H1 (cell line): Measurements from ENCODE around the gene HMCN2. TPM values are rescaled to one million over a fixed set of nuclear protein-coding genes. Genes with fewer than 3 reads are reported as not detected.

Experiments used
- CTCF ChIA-PET: fragments of 300-600 bp; sonication (Branson Sonifier 250); formaldehyde crosslinking; loops from one replicate; lab custom pipeline; 2021; ENCODE audit not compliant: partially characterized antibody; lab: Charles Lee
- POLR2A ChIA-PET: fragments of 300-600 bp; sonication (Branson Sonifier 250); formaldehyde crosslinking; loops from one replicate; lab custom pipeline; 2021; ENCODE audit warnings: inconsistent platforms; ENCODE audit not compliant: partially characterized antibody; lab: Charles Lee
- DNase-seq, 2 experiments: peaks; one replicate each; pipeline versions ENCODE4 v3.0.0 to v3.0.0-alpha.2; 2010 to 2022; ENCODE audit warnings: low spot score in 2 of 2, low read depth in 1 of 2, mixed read lengths in 1 of 2
- FAIRE-seq: peaks from 2 replicates; lab custom pipeline; 2011; peaks lifted over from hg19 to GRCh38; lab: Jason Lieb, UNC
- H2AFZ ChIP-seq: 2 replicates; pipeline ENCODE4 v1.8.1; 2012; ENCODE audit warnings: low read length, inconsistent platforms
- H2AK5ac ChIP-seq: 2 replicates; pipeline ENCODE4 v1.6.1; 2013; ENCODE audit warnings: low read depth, low read length
- H2BK120ac ChIP-seq: replicated peaks from 2 replicates; pipeline ENCODE3; 2013; ENCODE audit warnings: low read depth, low read length, inconsistent platforms
- H2BK12ac ChIP-seq: 2 replicates; pipeline ENCODE4 v1.6.1; 2013; ENCODE audit warnings: low read depth, low read length
- H2BK15ac ChIP-seq: 2 replicates; pipeline ENCODE4 v1.6.1; 2013; ENCODE audit warnings: low read length
- H2BK20ac ChIP-seq: 2 replicates; pipeline ENCODE4 v1.6.1; 2013; ENCODE audit warnings: low read length
- H2BK5ac ChIP-seq: 2 replicates; pipeline ENCODE4 v1.6.1; 2013; ENCODE audit warnings: low read depth, low read length
- H3K14ac ChIP-seq: 2 replicates; pipeline ENCODE4 v1.6.1; 2013; ENCODE audit warnings: inconsistent platforms; ENCODE audit not compliant: insufficient read length
- H3K18ac ChIP-seq: 2 replicates; pipeline ENCODE4 v1.6.1; 2013; ENCODE audit warnings: low read length; ENCODE audit errors: extremely low read depth
- H3K23ac ChIP-seq: 2 replicates; pipeline ENCODE4 v1.6.1; 2013; ENCODE audit warnings: inconsistent platforms; ENCODE audit not compliant: insufficient read length
- H3K23me2 ChIP-seq: 2 replicates; pipeline ENCODE4 v1.6.1; 2013; ENCODE audit warnings: low read depth, low read length
- H3K27ac ChIP-seq: 2 replicates; pipeline ENCODE4 v1.6.1; 2011; ENCODE audit warnings: low read depth, low read length, inconsistent platforms
- H3K27me3 ChIP-seq, 4 experiments: replicated peaks in 1 of 4; 1 replicate in 1 of 4; 2 replicates in 3 of 4; pipeline versions ENCODE4 v1.6.1 to v1.8.1; 2011 to 2013; ENCODE audit warnings: low read length in 3 of 4, mild to moderate bottlenecking in 3 of 4, inconsistent platforms in 2 of 4, mixed read lengths in 2 of 4, moderate library complexity in 1 of 4; ENCODE audit not compliant: control insufficient read depth in 3 of 4, insufficient read depth in 3 of 4; ENCODE audit errors: extremely low read depth in 1 of 4
- H3K36me3 ChIP-seq, 4 experiments: 2 replicates each; pipeline versions ENCODE4 v1.6.1 to v1.8.1; 2011 to 2013; ENCODE audit warnings: mild to moderate bottlenecking in 4 of 4, low read length in 3 of 4, moderate library complexity in 2 of 4, control low read depth in 1 of 4, inconsistent platforms in 1 of 4; ENCODE audit not compliant: insufficient read depth in 4 of 4, control insufficient read depth in 2 of 4
- H3K4ac ChIP-seq: replicated peaks from 2 replicates; pipeline ENCODE3; 2013; ENCODE audit warnings: low read length, low read depth, mixed read lengths, inconsistent platforms; ENCODE audit not compliant: insufficient read length
- H3K4me1 ChIP-seq, 4 experiments: replicated peaks in 1 of 4; 1 replicate in 1 of 4; 2 replicates in 3 of 4; pipeline versions ENCODE4 v1.6.1 to v1.8.1; 2011 to 2013; ENCODE audit warnings: low read length in 3 of 4, inconsistent platforms in 2 of 4, mixed read lengths in 1 of 4; ENCODE audit not compliant: insufficient read depth in 4 of 4, control insufficient read depth in 3 of 4
- H3K4me2 ChIP-seq, 2 experiments: 2 replicates each; pipeline versions ENCODE4 v1.6.1 to v1.8.1; 2011 to 2013; ENCODE audit warnings: low read depth in 2 of 2, low read length in 2 of 2, control low read depth in 1 of 2, inconsistent platforms in 1 of 2, mild to moderate bottlenecking in 1 of 2; ENCODE audit not compliant: insufficient read depth in 1 of 2
- H3K4me3 ChIP-seq, 4 experiments: fragments of 200-600, 300-600 bp in 1 of 4; sonication (generic), shearing (Covaris generic), sonication (Bioruptor Twin) in 1 of 4; 2 replicates each; pipeline versions ENCODE4 v1.5.1 to v1.8.1; 2011 to 2016; ENCODE audit warnings: low read length in 4 of 4, low read depth in 3 of 4, control low read depth in 2 of 4, inconsistent platforms in 2 of 4, mild to moderate bottlenecking in 2 of 4, mixed read lengths in 1 of 4, moderate library complexity in 1 of 4; ENCODE audit not compliant: insufficient read depth in 2 of 4; ENCODE audit errors: extremely low read depth in 1 of 4
- H3K56ac ChIP-seq: replicated peaks from 2 replicates; pipeline ENCODE3; 2013; ENCODE audit warnings: low read depth, mild to moderate bottlenecking, mixed read lengths, low read length, inconsistent platforms; ENCODE audit not compliant: insufficient read length
- H3K79me1 ChIP-seq: 2 replicates; pipeline ENCODE4 v1.6.1; 2013; ENCODE audit warnings: low read depth, low read length, control low read depth
- H3K79me2 ChIP-seq, 2 experiments: 2 replicates each; pipeline versions ENCODE4 v1.6.1 to v1.8.1; 2012 to 2013; ENCODE audit warnings: low read length in 2 of 2, mild to moderate bottlenecking in 2 of 2, inconsistent platforms in 1 of 2; ENCODE audit not compliant: insufficient read depth in 2 of 2, control insufficient read depth in 1 of 2
- H3K9ac ChIP-seq, 4 experiments: replicated peaks in 1 of 4; 1 replicate in 1 of 4; 2 replicates in 3 of 4; pipeline versions ENCODE4 v1.6.1 to v1.8.1; 2011 to 2013; ENCODE audit warnings: low read depth in 3 of 4, low read length in 3 of 4, control low read depth in 2 of 4, mild to moderate bottlenecking in 2 of 4, moderate library complexity in 2 of 4, inconsistent platforms in 1 of 4; ENCODE audit errors: extremely low read depth in 1 of 4
- H3K9me3 ChIP-seq, 2 experiments: 2 replicates each; pipeline versions ENCODE4 v1.6.1 to v1.8.1; 2012 to 2013; ENCODE audit warnings: mild to moderate bottlenecking in 2 of 2, moderate library complexity in 2 of 2, control low read depth in 1 of 2, inconsistent platforms in 1 of 2, low read depth in 1 of 2, low read length in 1 of 2, mixed read lengths in 1 of 2; ENCODE audit not compliant: insufficient read depth in 2 of 2
- H4K20me1 ChIP-seq, 2 experiments: replicated peaks in 1 of 2; 2 replicates each; pipeline versions ENCODE3 to v1.8.1; 2011 to 2013; ENCODE audit warnings: inconsistent platforms in 2 of 2, low read length in 2 of 2, mild to moderate bottlenecking in 1 of 2; ENCODE audit not compliant: insufficient read depth in 2 of 2, control insufficient read depth in 1 of 2
- H4K5ac ChIP-seq: 2 replicates; pipeline ENCODE4 v1.6.1; 2013; ENCODE audit warnings: low read length, low read depth, mixed read lengths, inconsistent platforms; ENCODE audit not compliant: insufficient read length
- H4K8ac ChIP-seq: 2 replicates; pipeline ENCODE4 v1.8.0; 2013; ENCODE audit warnings: mild to moderate bottlenecking, moderate library complexity, low read length, inconsistent platforms; ENCODE audit not compliant: insufficient read depth; ENCODE audit errors: extremely low read depth
- H4K91ac ChIP-seq: replicated peaks from 2 replicates; pipeline ENCODE3; 2013; ENCODE audit warnings: low read length, mixed read lengths, inconsistent platforms; ENCODE audit not compliant: insufficient read length
- ASH2L ChIP-seq: fragments of 200-600, 300-600 bp; sonication (generic); IDR thresholded peaks from one replicate; pipeline ENCODE4 v1.7.1; 2017; ENCODE audit warnings: low read length
- CEBPB ChIP-seq: IDR thresholded peaks from 2 replicates; pipeline ENCODE4 v1.6.1; 2012; ENCODE audit warnings: low read depth, low read length
- HDAC2 ChIP-seq, 2 experiments: fragments of 300-600 bp in 1 of 2; sonication (generic) in 1 of 2; IDR thresholded peaks; 2 replicates each; pipeline ENCODE4 v1.6.1; 2011 to 2012; ENCODE audit warnings: low read depth in 2 of 2, low read length in 2 of 2, mild to moderate bottlenecking in 2 of 2, moderate library complexity in 2 of 2, borderline replicate concordance in 1 of 2, inconsistent platforms in 1 of 2
- KDM1A ChIP-seq: fragments of 200-600, 300-600 bp; sonication (generic); IDR thresholded peaks from 2 replicates; pipeline ENCODE4 v1.7.1; 2016; ENCODE audit warnings: mild to moderate bottlenecking, low read length, borderline replicate concordance
- SP4 ChIP-seq: IDR thresholded peaks from 2 replicates; pipeline ENCODE4 v1.6.1; 2012; ENCODE audit warnings: low read length, inconsistent platforms
- TAF1 ChIP-seq: IDR thresholded peaks from 2 replicates; pipeline ENCODE4 v1.6.1; 2011; ENCODE audit warnings: mild to moderate bottlenecking, low read depth, low read length
- TEAD4 ChIP-seq: IDR thresholded peaks from 2 replicates; pipeline ENCODE4 v1.6.1; 2012; ENCODE audit warnings: low read depth, low read length, inconsistent platforms, mixed read lengths
- WGBS, 2 experiments: shearing (Covaris generic) in 1 of 2; methylation state at CpG; one replicate each; pipeline versions ENCODE4 v1.1.6 to v1.1.7; 2013 to 2015; ENCODE audit warnings: low lambda C conversion rate in 2 of 2, mixed read lengths in 2 of 2, inconsistent platforms in 1 of 2, low coverage in 1 of 2, missing lambda C conversion rate in 1 of 2; ENCODE audit not compliant: insufficient replicate concordance in 2 of 2, insufficient coverage in 1 of 2, insufficient read length in 1 of 2; ENCODE audit errors: extremely low coverage in 1 of 2, missing lambda C conversion rate in 1 of 2; 5-methylcytosine and 5-hydroxymethylcytosine counted together
- polyA plus RNA-seq, 7 experiments: library from polyadenylated mRNA; depleted of rRNA in 3 of 7; stranded (reverse) in 5 of 7; unstranded in 2 of 7; fragments of >200 nt in 5 of 7; fragments of 200-250 nt in 2 of 7; gene quantifications; 1 replicate in 5 of 7; 2 replicates in 1 of 7; 4 replicates in 1 of 7; pipeline versions ENCODE4 v1.2.1 to v1.2.3, GENCODE V29; 2011 to 2013; ENCODE audit warnings: missing spikeins in 2 of 7, mixed read lengths in 2 of 7
- total RNA-seq: library from RNA; stranded (reverse); fragmentation: NEBNext Ultra II Directional; extraction: Animal tissue kit (Norgen Biotek cat#: 25700); gene quantifications from 2 replicates; pipeline ENCODE4 v1.2.1, GENCODE V29; 2021
- TF ChIP-seq, protein P1 (sequence below), 3 experiments: IDR thresholded peaks; 1 replicate in 2 of 3; 2 replicates in 1 of 3; pipeline versions ENCODE4 v1.5.1 to v1.6.1; 2011; ENCODE audit warnings: low read length in 3 of 3, mild to moderate bottlenecking in 3 of 3, inconsistent platforms in 2 of 3, low read depth in 1 of 3, moderate library complexity in 1 of 3; ENCODE audit not compliant: insufficient read depth in 1 of 3; ENCODE audit errors: control extremely low read depth in 1 of 3

Gene HMCN2
- total and polyA plus RNA-seq, 2 of the 8 experiments (the other 6 are each of a cell fraction or from before 2014, with no cell fraction given), result 5.0 to 9.1 TPM

GRCh38 chr9:130446101-130446861 is 180.7 kb downstream of the HMCN2 start:
- CTCF ChIA-PET, result interaction anchor here (0.8 to 4.8 kb wide), 9 partner anchors 10 to 293 kb away, joined by 3 to 46 read pairs (median 3); no protein-coding TSS in a partner anchor
- Histone ChIP-seq H2BK120ac (peak overlapping the region; percentile 47), H2AK5ac (peak overlapping the region; percentile 87; the same call in 1 of the 2 replicates), H4K20me1 (peaks cover 0 to 14% of the 10 kb centered on the region in 2 experiments), H3K56ac (no peak overlapping the region), H3K79me1 (0 out of 2 replicates have a peak, but pooled peaks cover 2% of the 10 kb centered on the region), H2BK15ac (0 out of 2 replicates have a peak overlapping the region, but pooled peaks have one; percentile 81), H3K23ac (no peak overlapping the region), H4K8ac (no peak overlapping the region), H2BK12ac (peak overlapping the region; percentile 56; the same call in 1 of the 2 replicates), H3K4ac (peak overlapping the region; percentile 94), H2AFZ (no peak overlapping the region), H3K23me2 (peaks cover 6% of the 10 kb centered on the region; the same call in 1 of the 2 replicates), H3K27me3 (peaks cover 0 to 11% (median 7%) of the 10 kb centered on the region in 4 experiments; a peak in 3 of 7 replicates), H3K18ac (peak overlapping the region; percentile 90), H3K4me1 (peaks cover 8 to 39% (median 35%) of the 10 kb centered on the region in 4 experiments), H3K9ac (peak overlapping the region in 2 of 4 experiments; percentile 1 to 13; a peak in 1 of 7 replicates), H3K36me3 (peaks cover 0 to 4% (median 0%) of the 10 kb centered on the region in 4 experiments; a peak in 1 of 8 replicates), H2BK20ac (peak overlapping the region; percentile 97), H2BK5ac (peak overlapping the region; percentile 83; the same call in 1 of the 2 replicates), H3K4me2 (peak overlapping the region; percentile 82 to 86), H3K79me2 (peaks cover 0 to 28% of the 10 kb centered on the region in 2 experiments; a peak in 1 of 4 replicates), H4K91ac (peak overlapping the region; percentile 75), H3K27ac (no peak overlapping the region), H4K5ac (peak overlapping the region; percentile 1), H3K14ac (no peak overlapping the region), H3K9me3 (0 out of 4 replicates have a peak, but pooled peaks cover 0 to 1% of the 10 kb centered on the region in 2 experiments), H3K4me3 (peak overlapping the region; percentile 51 to 77 (median 65); a peak in 6 of 8 replicates)
- peak in 1 of 2 experiments; percentile 67 for DNase-seq
- POLR2A ChIA-PET, result interaction anchor here (1.1 to 4.6 kb wide), 9 partner anchors 10 to 65 kb away, joined by 3 to 31 read pairs (median 7); no protein-coding TSS in a partner anchor
- WGBS, 2 experiments, result 22% methylated on average over 12 of the region's 16 CpGs; no CpG with 5 or more reads in 1 of the 2 experiments
- no peak for FAIRE-seq
- no peak for TF ChIP-seq SP4
- TF ChIP-seq TAF1, result no peak
- 0 out of 4 replicates have a peak, but pooled peaks of 1 of the 2 experiments have one; percentile 7 for TF ChIP-seq HDAC2 (IDR thresholded peaks at IDR 0.05; ENCODE audit: borderline replicate concordance in 1 of 2, low read depth in 2 of 2, low read length in 2 of 2)
- TF ChIP-seq, protein P1, sequence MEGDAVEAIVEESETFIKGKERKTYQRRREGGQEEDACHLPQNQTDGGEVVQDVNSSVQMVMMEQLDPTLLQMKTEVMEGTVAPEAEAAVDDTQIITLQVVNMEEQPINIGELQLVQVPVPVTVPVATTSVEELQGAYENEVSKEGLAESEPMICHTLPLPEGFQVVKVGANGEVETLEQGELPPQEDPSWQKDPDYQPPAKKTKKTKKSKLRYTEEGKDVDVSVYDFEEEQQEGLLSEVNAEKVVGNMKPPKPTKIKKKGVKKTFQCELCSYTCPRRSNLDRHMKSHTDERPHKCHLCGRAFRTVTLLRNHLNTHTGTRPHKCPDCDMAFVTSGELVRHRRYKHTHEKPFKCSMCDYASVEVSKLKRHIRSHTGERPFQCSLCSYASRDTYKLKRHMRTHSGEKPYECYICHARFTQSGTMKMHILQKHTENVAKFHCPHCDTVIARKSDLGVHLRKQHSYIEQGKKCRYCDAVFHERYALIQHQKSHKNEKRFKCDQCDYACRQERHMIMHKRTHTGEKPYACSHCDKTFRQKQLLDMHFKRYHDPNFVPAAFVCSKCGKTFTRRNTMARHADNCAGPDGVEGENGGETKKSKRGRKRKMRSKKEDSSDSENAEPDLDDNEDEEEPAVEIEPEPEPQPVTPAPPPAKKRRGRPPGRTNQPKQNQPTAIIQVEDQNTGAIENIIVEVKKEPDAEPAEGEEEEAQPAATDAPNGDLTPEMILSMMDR (IDR thresholded peaks at IDR 0.05; ENCODE audit: control extremely low read depth in 1 of 3, insufficient read depth in 1 of 3, low read depth in 1 of 3, low read length in 3 of 3), result no peak
- TF ChIP-seq ASH2L, result peak; percentile 10
- TF ChIP-seq CEBPB, result peak; percentile 79
- no peak for TF ChIP-seq KDM1A
- TF ChIP-seq TEAD4, result no peak
